SHP77 (cell line): ENCODE measurements around the gene LONRF2.
A peak's percentile ranks its signal among the peaks of the same experiment; 100 is the strongest.

Experiments
- DNase-seq, 2 experiments: peaks; one replicate each; lab custom pipeline; 2025; lab: John Stamatoyannopoulos, UW

Gene LONRF2

GRCh38 chr2:100301881-100302584 is 20.3 kb downstream of the LONRF2 start:
- DNase-seq: no peak

- DNase-seq: no peak
Measured at GRCh38 chr2:100299548-100299947, 22.8 kb downstream of the LONRF2 start.

- no peak for DNase-seq
Measured at GRCh38 chr2:100297511-100297910, 24.8 kb downstream of the LONRF2 start.

GRCh38 chr2:100294162-100294497 is 28.2 kb downstream of the LONRF2 start:
- no peak for DNase-seq

- DNase-seq: no peak
Measured at GRCh38 chr2:100293341-100294161, 28.8 kb downstream of the LONRF2 start.

GRCh38 chr2:100292022-100292580 is 30.2 kb downstream of the LONRF2 start:
- DNase-seq: peak; percentile 15 to 43

- DNase-seq: peak; percentile 46 to 53
Measured at GRCh38 chr2:100291152-100291970, 30.9 kb downstream of the LONRF2 start.

GRCh38 chr2:100290718-100291151 is 31.6 kb downstream of the LONRF2 start:
- DNase-seq: no peak

- no peak for DNase-seq
Measured at GRCh38 chr2:100289020-100289419, 33.3 kb downstream of the LONRF2 start.

- no peak for DNase-seq
Measured at GRCh38 chr2:100286318-100286717, 36.0 kb downstream of the LONRF2 start.

GRCh38 chr2:100285691-100286090 is 36.6 kb downstream of the LONRF2 start:
- DNase-seq: no peak

- DNase-seq: no peak
Measured at GRCh38 chr2:100285011-100285410, 37.3 kb downstream of the LONRF2 start.

- no peak for DNase-seq
Measured at GRCh38 chr2:100283724-100284501, 38.4 kb downstream of the LONRF2 start.

GRCh38 chr2:100281521-100282438 is 40.5 kb downstream of the LONRF2 start:
- no peak for DNase-seq

GRCh38 chr2:100279586-100280534 is 42.4 kb downstream of the LONRF2 start:
- no peak for DNase-seq

GRCh38 chr2:100278986-100279385 is 43.3 kb downstream of the LONRF2 start:
- no peak for DNase-seq

GRCh38 chr2:100278501-100278900 is 43.8 kb downstream of the LONRF2 start:
- no peak for DNase-seq

- DNase-seq: no peak
Measured at GRCh38 chr2:100277540-100278207, 44.6 kb downstream of the LONRF2 start.

GRCh38 chr2:100276716-100277115 is 45.6 kb downstream of the LONRF2 start:
- DNase-seq: no peak
